ENCODE measurements around the gene MAN2A1. TPM values are rescaled to one million over a fixed set of nuclear protein-coding genes. Genes with fewer than 3 reads are reported as not detected.
"Not testable (repeated sequence)": the region's sequence is repeated elsewhere in the genome, so short reads cannot be mapped to it uniquely, and the experiment has no call there.

The MAN2A1 gene
- polyA plus RNA-seq, 10 donors, result 36.2 to 52.2 (median 44.4) TPM

DNA sequence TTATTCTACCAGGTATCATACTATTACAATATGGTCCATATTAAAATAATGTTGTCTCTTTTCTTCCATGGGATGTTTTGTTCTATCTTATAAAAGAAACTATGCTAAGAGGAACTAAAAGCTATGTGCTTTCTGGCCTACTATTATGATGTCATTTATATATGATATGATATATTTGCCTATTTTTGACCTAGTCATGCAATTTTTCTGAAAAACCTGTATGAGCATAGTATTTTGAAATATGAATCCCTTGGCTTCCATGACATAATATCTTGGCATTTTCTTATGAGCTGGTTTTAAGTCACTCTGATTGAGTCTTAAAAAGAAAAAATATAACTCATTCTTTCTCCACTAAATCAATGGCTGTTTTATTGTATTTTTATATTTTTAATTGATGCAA lies 60.7 kb downstream of the MAN2A1 start:
- no peak for DNase-seq

GRCh38 chr5:109753279-109753678 lies 63.6 kb downstream of the MAN2A1 start:
- DNase-seq, result no peak

- DNase-seq, result no peak
Observed at GRCh38 chr5:109754319-109754718, 64.6 kb downstream of the MAN2A1 start.

DNA sequence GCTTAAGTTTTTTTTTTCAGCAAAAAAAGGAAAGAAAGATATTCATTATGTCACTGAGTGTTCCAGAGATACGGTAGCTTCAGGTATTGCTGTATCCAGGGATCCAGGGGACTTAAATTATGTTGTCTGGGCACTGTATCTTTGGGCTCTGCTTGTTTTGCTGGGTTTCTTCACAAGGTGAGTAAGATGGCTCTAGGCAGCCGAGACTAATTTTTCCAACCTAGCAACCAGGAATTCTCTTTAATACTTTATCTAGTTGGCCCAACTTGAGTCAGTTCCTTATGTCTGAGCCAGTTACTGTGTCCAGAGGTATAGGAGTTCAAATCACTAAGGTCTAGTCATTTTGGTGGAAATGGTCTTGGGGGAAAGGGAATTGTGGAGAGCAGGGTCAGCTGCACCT lies 66.0 kb downstream of the MAN2A1 start:
- no peak for DNase-seq

DNA sequence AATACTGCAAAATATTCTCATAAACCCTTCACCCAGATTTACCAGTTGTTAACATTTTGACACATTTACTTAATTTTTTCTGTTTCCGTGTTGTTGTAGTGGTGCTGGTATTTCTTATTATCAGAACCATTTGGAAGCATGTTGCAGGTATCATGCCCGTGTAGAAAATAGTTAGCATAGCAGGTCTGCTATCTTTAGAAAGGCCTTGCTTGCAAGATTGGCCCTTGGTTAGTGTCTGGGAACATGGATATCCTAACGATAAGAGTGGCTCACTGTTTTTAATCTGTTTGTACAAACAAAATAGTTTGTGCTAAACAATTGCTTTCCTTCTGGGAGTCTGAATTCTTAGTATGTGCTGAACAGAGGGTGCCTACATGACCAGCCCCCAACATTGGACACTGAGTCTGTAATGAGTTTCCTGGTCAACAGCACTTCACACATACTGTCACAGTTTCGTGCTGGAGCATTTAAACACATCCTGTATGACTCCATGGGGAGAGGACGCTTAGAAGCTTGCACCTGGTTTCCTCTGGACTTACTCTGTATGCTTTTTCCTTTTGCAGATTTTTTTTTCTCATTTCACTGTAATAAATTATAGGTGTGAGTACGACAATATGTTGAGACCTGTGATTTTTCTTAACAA lies 66.9 kb downstream of the MAN2A1 start:
- DNase-seq, result peak in 1 of 3 donors; percentile 30

DNA sequence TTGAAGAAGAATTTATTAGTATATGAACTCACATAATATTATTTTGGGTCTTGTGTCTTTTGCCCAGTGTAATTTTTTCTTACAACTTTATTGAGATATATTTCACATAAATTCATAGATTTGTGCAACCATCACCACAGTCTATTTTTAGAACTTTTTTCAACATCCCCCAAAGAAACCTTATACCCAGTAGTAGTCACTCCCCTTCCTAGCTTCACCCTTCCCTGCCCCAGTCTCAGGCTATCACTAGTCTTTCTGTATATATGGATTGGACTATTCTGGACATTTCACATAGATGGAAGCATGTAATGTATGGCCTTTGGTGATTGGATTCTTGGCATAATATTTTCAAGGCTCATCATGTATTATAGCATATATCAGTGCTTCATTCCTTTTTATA lies 67.8 kb downstream of the MAN2A1 start:
- DNase-seq, result no peak

DNA sequence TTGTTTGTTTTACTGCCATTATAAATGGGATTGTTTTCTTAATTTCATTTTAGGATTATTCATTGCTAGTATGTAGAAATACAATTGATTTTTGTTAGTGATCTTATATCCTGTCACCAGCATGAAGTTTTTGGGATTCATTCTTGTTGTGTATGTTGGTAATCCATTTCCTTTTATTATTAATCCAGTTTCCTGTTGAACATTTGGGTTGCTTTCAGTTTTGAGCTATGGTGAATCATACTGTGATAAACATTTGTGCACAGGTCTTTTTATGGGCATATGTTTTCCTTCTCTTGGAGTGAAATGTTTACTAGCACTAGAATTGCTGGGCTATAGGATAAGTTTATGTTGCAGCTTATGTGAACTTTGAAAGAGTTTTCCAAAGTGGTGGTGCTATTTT lies 69.6 kb downstream of the MAN2A1 start:
- DNase-seq, result no peak

GRCh38 chr5:109760130-109760529 lies 70.4 kb downstream of the MAN2A1 start:
- DNase-seq, result not testable (repeated sequence)

DNA sequence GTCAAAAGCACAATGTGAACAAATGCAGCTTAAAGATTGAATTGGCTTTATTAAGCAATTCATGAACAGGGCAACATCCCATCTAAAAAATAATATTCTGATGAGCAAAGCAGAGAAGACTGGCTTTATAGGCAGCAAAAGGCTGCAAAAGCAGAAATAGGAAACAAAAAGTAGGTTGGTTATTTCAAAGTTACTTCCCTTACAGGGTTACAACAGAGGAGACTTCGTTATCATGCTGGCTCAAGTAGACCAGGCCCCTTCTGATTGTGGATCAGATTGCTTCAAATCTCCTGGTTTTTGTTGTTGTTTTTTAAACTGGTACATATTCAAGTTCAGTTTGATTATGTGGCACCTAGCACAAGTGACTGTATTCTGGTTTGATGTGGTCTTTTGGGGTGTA lies 73.1 kb downstream of the MAN2A1 start:
- DNase-seq, result no peak

DNA sequence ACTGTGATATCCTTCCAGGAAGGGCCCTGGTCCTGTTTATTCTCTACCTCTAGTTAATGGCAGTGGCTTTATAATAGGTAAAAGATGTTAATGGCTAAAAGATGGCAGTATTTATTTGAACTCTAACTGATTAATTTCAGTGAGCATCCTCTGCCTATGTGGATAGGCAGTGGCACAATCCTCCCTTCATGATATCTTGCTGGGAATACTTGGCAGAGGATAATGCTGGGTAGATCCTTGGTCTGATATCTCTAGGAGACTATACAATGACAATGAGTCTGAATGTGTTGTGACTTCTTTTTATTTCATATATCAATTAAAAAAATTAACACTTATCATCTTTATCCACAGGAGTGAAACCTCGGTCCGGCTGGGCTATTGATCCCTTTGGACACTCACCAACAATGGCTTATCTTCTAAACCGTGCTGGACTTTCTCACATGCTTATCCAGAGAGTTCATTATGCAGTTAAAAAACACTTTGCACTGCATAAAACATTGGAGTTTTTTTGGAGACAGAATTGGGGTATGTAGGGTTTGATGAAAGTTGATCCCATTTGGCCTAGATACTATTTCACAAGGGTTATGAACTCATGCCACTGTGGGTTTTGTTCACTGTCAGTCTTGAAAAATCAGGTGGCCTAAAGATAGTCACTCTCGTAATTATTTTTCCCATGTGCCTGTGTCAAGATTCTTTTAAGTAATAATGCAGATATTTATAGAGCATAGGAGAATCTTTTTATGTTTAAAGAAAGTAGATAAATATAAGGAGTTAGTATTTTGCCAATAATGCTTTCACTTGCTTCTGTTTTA lies 77.7 kb downstream of the MAN2A1 start:
- DNase-seq, result no peak

DNA sequence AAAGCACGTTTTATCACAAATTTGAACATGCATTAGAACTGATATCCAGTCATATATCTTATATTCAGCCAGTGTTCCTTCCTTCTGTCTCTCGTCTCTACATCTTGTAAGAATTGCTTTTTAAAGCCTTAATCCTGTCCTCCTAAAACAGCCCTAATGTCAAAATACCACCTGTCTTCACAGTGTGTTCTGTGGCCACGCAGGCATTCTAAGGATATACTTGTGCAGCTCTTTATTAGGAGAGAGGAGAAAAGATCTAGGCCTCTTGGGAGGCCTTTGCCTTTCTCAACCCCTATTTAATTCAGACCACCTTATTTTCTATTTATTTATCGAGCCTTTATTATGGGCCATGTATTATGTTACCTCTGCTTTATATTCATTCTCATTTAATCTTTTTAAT lies 78.3 kb downstream of the MAN2A1 start:
- DNase-seq, result no peak

DNA sequence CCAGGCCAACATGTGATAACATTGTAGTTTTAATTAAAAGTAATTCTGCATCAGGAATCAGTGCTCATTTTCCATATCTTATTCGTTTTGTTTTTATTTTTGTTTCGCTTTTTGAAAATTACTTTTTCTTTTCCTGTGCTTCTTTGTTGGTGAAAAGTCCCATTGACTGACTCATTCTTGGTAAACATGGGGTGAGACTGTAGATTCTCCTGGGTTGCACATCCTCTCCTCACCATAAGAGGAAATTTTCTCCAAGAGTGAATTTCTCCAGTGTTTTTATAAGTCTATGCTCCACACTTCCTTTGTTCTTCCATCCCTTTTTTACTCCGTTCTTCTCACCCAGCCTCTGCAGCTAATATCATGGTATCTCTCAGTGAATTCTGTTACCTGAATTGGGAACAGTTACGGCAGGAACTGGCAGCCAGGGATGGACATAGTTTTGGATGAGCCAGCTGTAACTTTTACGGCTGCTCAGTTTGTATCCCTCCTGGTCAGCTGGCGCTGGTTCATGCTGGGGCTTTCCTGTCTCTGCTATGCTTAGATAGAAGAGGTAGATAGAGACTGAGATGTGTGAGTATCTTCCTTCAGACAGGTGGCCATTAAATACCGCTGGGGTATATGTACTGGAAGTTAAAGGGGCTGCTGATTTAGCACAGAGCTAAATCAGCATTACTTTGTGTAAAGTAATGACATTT lies 80.0 kb downstream of the MAN2A1 start:
- no peak for DNase-seq

DNA sequence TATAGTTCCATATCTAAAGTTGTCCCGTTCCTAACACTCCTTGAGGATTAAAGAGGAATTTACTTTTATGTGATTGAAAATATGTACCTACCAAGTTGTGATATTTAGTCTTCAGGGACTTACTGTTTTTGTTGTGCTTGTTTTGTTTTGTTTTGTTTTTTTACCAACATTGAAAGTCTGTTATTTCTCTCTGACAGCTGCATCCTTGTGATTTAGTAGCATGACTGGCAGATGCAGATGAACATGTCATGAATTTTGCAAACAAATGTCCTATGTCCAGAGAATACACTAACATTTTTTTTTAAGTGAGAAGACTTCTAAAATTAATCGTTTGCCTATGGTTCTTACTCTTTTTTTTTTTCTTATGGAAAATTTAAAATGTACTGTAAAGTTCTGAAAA lies 85.4 kb downstream of the MAN2A1 start:
- DNase-seq, result no peak

- no peak for DNase-seq
Observed at GRCh38 chr5:109779036-109779735, 89.5 kb downstream of the MAN2A1 start.

DNA sequence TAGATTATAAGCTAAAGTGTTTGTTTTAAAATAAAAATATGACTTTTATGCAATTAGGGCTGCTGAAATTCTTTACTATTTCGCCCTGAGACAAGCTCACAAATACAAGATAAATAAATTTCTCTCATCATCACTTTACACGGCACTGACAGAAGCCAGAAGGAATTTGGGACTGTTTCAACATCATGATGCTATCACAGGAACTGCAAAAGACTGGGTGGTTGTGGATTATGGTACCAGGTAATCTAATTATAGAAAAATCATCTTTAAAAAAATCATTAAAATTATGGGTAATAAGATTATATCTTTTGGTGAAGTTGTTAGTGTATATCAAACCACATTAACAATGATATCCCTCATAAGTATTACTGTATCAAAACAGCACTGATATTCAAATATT lies 95.0 kb downstream of the MAN2A1 start:
- DNase-seq, result no peak

GRCh38 chr5:109786206-109786855 lies 96.6 kb downstream of the MAN2A1 start:
- no peak for DNase-seq

DNA sequence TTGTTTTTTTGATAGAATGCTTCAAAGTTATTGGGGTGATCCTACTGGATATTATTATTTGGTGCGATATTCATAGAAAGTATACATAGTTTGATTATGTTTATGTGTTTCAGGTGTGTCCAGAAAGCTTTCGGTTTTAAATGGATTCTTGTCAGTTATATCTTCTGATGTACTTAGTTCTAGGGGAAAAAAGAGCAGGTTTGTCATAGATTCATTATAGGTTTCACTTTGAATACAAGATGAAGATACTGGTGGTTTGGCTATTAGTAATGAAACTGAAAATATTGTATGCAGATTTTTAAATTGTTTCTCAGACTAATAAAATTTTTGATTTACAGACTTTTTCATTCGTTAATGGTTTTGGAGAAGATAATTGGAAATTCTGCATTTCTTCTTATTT lies 98.9 kb downstream of the MAN2A1 start:
- DNase-seq, result no peak

DNA sequence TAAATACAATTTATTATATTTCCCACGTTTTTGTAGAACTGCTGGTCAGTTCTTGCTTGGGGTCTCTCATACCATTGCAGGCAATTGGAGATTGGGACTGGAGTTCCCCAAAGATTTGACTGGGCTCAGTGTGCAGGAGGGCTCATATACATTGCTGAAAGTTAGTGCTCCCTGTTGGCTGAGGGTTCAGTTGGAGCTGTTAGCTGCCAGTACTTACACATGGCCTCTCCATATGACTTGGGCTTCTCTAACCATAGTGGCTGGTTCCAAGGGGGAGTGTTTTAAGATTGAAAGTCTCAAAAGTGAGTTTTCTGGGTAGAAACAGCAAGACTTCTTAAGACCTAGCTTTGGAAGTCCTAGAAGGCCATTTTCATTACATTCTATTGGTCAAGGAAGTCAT lies 102.9 kb downstream of the MAN2A1 start:
- DNase-seq, result no peak

- no peak for DNase-seq
Observed at GRCh38 chr5:109803854-109804253, 114.1 kb downstream of the MAN2A1 start.

- DNase-seq, result no peak
Observed at GRCh38 chr5:109805472-109805871, 115.7 kb downstream of the MAN2A1 start.

GRCh38 chr5:109805883-109806282 lies 116.2 kb downstream of the MAN2A1 start:
- DNase-seq, result no peak

DNA sequence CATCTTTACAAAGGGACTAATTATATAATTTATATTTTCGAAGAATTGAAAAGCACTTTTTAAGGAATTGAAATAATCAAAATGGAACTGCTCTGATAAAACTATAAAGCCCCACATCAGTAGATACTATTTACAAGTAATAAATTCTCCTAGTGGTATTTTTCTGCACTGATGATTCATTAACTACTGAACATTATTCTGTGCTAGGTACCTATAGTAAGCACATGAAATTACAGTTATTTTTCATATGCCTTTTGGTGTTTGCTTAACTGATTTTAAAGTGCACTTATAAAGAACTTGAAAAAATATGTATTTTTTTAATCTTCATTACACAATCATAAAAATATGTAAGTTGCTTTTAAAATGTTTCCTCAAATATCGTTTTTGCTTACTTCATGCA lies 123.0 kb downstream of the MAN2A1 start:
- no peak for DNase-seq
